Measurements from ENCODE around the gene YIF1B.

GRCh38 chr19:38337360-38337653 lies 21.6 kb upstream of the YIF1B start:
- TF ChIP-seq EZH2 (IDR thresholded peaks at IDR 0.05; ENCODE audit: borderline replicate concordance, low read depth, low read length, severe bottlenecking) (no peak), CTCF (IDR thresholded peaks at IDR 0.05; ENCODE audit: borderline replicate concordance, extremely low read depth, low read length, poor library complexity, severe bottlenecking) (no peak)

All from DND-41 (cell line).